ENCODE measurements around the gene ABCC8.

The ABCC8 gene

DNA sequence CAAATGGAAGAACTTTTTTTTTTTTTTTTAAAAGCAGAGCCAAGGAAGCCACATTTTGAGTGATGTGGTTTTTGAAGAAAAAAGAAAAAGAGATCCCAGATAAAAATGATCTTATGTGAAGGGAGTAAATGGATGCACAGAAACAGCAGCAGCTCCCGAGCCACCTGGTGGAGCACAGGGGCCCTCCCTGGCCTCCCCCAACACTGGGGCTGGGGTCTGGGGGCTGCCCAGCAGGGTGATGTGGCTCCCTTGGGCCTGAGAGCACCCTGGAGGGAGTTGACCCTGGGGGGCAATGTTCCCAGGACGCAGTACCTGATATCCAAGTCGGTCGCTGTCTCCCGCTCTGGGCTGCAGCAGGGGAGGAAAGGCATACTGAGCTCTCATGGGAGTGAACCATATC is 61.7 kb downstream of the ABCC8 start:
- no peak for TF ChIP-seq GATA2 (IDR thresholded peaks at IDR 0.05; ENCODE audit: low read depth, low read length)
- no peak for TF ChIP-seq GATA3 (IDR thresholded peaks at IDR 0.05; ENCODE audit: low read depth, low read length)

DNA sequence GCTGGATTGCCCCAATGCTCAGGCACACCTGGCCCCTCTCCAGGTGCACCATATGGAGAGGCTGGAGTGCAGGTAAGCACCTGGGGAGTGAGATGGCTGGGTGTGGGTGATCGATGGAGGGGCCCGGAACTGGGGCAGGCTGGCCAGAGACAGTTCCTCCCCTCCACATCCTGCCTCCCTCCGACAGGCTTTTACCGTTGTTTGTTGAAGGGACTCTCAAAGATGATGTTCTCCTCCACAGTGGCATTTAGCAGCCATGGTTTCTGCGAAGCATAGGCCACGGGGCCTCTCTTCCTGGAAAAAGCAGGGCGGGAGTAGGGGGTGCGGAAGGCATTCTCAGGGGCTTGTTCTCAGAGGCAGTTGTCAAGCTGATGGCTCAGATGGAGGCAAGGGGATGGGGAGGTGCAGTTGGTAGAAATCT is 62.3 kb downstream of the ABCC8 start:
- TF ChIP-seq GATA2 (IDR thresholded peaks at IDR 0.05; ENCODE audit: low read depth, low read length) (no peak), GATA3 (IDR thresholded peaks at IDR 0.05; ENCODE audit: low read depth, low read length) (no peak)

DNA sequence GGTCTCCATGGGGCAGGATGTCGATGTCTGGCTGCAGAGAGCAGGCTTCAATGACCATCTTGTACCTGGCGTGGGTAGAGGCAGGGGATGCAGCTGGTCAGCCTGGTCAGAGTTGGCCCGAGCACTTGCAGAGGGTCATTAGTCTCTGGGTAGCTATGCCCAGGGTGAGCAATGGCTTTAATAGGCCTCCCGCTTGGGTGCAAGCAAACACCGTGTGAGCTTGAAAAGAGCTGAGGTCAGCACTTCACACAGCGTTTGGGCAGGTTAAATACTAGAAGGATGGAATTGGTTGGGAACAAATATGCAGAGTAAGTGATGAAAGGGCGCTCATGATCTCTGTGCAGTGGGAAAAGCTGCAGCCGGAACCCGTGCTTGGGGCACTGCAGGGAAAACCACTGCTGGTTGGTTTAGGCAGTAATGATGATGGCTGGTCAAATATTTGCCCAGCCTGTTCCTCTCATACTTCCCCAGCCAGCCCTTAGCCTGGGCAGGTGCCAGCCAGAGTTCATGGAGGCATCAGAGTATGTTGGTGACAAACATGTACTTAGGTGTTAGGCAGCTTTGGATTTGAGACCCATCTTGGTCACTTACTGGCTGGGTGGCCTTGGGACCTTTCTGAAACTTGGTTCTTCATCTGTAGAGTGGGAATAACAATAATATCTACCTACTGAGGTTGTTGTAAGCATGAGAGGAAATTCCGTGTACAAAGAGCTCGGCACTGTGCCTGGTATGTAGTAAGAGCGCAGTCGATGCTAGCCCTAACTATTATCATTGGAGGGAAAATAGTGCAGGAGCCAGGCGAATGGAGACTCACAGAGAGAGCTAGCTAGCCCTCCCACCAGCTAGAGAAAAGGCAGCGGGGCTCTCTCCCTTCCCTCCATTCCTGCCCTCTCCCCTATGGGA is 63.0 kb downstream of the ABCC8 start:
- TF ChIP-seq GATA2 (IDR thresholded peaks at IDR 0.05; ENCODE audit: low read depth, low read length): no peak

DNA sequence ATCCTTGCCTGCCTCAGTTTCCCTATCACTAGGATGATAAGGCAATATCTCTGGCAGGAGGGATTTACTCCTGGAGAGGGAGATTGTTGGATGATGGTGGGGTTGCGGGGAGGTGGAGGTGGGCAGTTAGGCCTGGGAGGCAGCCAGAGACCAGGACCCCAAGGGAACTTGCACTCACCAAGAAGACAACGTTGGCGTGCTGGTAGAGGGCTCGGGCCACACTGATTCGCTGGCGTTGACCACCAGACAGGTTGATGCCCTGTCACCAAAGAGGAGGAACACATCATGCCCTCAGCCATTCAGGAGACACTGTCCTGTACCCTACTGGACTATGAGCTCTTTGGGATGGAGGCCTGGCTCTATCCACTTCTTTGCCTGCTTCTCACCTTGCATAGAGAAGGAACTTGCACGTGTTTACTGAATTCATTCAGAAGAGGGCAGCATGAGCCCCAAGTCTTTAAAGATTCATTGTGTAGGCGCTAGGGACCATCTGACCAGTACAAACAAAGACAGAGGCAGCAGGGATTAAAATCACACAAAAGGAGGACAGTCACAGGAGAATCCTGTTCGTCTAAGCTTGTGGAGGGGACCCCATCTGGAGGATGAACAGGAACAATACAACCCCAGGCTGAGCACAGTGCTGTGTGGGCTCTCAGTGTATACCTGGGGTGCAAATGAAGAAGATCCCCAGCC is 64.0 kb downstream of the ABCC8 start:
- TF ChIP-seq GATA2 (IDR thresholded peaks at IDR 0.05; ENCODE audit: low read depth, low read length) (no peak), GATA3 (IDR thresholded peaks at IDR 0.05; ENCODE audit: low read depth, low read length) (no peak)

DNA sequence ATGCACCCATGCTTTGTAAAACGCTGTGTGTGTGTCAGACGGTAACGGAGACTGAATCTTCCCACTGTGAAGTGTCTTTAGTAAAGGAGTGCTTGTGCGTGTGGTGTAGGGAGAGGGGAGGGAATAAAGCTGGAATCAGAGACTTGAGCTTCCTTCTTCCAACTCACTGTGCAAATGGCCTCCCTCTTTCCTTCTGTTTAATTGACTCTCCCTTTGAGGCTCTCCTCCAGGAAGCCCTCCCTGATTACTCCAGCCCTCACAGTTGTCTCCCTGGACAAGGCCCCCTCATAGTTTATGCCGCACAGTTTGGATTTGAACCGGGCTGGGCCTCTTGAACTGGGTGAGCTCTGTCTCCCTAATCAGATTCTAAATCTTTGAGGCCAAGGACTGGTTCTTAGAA is 65.2 kb downstream of the ABCC8 start:
- no peak for TF ChIP-seq GATA3 (IDR thresholded peaks at IDR 0.05; ENCODE audit: low read depth, low read length)
- no peak for TF ChIP-seq GATA2 (IDR thresholded peaks at IDR 0.05; ENCODE audit: low read depth, low read length)

DNA sequence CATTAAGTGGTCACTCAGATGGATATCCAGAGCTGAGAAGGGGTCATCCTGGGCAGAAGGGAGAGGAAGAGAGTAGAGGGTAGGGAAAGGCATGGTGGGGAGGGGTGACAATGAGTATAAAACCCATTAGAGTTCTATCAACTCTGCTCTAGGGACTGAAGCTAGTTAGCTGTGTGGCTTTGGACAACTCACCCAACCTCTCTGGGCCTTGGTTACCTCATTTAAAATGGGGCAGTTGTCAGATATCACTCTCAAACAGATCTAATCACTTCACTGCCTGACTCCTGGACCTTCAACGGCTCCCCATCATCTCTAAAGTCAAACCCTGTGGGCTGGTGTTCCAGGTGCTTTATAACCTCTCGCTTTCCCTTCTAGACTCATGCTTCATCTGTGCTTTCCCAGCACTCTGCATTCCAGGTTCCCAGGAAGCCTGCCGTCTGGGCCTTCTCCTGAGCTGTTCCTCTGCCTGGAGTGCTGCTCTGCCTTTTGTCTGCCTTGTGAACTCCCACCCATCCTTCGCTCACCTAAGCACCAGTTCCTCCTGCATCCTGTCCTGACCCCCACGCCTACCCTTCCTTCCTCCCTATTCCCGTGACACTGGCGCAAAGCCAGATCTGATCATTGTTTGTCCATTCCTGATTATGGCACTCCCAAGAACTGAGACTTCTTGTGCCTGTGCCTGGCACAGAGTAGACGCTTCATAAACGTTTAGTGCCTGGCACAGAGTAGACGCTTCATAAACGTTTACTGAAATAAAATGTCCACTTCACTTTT is 65.9 kb downstream of the ABCC8 start:
- TF ChIP-seq GATA3 (IDR thresholded peaks at IDR 0.05; ENCODE audit: low read depth, low read length) (no peak), GATA2 (IDR thresholded peaks at IDR 0.05; ENCODE audit: low read depth, low read length) (no peak)

DNA sequence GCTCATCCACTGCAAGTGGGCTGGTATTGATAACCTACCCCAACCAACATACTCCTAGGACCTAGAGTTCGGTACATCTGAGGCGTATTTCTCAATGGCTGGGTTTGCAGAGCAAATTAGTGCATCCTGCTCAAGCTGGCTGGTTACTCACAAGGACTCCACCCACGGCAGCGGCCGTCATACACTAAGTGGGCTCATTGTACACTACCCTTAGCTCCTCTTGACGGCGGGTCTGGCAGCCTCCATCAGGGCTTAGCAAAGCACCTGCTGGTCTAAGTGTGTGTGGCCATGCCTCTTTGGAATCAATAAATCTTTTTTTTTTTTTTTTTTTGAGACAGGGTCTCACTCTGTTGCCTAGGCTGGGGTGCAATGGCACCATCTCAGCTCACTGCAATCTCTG is 68.0 kb downstream of the ABCC8 start:
- no peak for TF ChIP-seq GATA2 (IDR thresholded peaks at IDR 0.05; ENCODE audit: low read depth, low read length)
- TF ChIP-seq GATA3 (IDR thresholded peaks at IDR 0.05; ENCODE audit: low read depth, low read length): no peak

DNA sequence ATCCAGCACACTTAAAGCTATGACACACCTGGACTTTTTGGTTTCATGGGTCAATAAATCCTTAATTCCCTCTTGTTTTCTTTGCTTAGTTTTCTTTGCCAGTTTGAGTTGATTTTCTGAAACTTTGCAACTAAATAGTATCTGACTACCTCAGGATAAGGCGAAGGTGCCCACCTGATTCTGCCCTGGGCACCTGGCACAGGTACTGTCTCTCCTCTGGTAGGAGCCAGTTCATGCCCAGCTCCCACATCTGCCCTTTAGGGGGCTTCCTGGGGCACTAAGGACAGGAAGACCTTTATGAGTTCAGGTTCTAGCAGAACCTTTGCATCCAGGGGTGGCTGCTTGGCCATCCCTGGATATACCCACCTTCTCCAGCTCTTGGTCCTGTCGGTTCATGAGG is 68.6 kb downstream of the ABCC8 start:
- TF ChIP-seq GATA3 (IDR thresholded peaks at IDR 0.05; ENCODE audit: low read depth, low read length): no peak
- no peak for TF ChIP-seq GATA2 (IDR thresholded peaks at IDR 0.05; ENCODE audit: low read depth, low read length)

DNA sequence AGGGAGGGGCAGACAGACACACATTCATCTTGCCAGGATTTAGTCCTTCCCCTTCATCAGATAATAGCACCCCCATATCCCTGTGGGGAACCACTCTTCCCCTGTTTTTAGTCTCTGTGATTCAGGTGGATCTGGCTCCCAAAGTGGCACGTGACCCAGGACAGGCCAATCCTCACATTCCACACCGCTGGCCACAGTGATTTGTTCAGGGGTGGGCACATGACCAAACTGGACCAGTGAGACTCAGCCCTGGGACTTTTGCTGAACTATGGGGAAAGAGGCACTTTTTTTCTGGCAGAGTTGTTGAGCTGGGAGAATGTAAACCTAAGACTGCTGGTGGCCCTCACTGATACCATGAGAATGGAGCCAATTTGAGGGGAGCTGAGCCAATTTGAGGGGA is 69.1 kb downstream of the ABCC8 start:
- TF ChIP-seq GATA2 (IDR thresholded peaks at IDR 0.05; ENCODE audit: low read depth, low read length): no peak
- TF ChIP-seq GATA3 (IDR thresholded peaks at IDR 0.05; ENCODE audit: low read depth, low read length): no peak

DNA sequence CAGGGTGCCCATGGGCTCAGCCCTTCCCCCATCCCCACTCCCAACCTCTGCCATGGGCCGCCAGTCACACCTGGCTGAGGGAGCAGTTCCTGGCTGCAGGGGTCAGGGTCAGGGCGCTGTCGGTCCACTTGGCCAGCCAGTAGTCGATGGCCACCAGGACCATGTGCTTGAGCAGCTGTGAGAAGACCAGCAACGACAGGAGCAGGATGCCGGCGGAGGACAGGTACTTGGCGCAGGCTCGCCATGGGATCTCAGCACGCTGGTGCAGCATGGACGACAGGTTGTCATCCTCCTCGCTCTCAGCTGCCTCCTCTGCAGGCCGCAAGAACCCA is 69.9 kb downstream of the ABCC8 start:
- no peak for TF ChIP-seq GATA3 (IDR thresholded peaks at IDR 0.05; ENCODE audit: low read depth, low read length)
- no peak for TF ChIP-seq GATA2 (IDR thresholded peaks at IDR 0.05; ENCODE audit: low read depth, low read length)

DNA sequence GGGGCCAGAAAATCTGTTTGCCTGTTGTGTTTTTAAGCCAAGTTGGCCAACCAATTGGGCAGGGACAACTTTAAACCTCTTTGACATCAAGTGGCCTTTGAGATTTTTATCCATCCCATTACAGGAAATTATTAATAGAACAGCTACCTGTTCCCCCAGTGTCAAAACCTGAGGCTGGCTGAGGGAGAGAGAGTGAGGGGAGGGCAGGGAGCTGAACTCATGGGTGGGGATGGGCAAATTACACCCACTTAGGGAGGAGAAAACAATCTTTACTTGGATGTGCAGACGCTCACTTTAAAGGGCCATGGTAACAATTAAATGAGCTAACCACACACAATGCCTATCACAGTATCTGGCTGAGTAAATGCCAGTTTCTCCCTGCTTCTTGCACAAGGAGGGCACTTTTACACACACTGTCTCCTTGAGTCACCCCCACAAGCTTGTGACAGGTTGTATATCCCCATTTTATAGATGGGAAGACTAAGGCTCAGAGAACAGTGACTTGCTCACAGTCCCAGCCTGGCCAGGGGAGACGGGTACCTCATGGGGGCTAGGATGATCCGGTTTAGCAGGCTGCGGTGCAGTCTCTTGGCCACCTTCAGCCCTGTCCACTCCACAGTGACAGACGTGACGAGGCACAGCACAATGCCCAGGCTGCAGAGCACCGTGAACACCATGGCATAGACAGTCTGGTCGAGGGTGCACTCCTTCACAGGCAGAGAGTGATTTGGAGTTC is 70.4 kb downstream of the ABCC8 start:
- TF ChIP-seq GATA3 (IDR thresholded peaks at IDR 0.05; ENCODE audit: low read depth, low read length) (no peak), GATA2 (IDR thresholded peaks at IDR 0.05; ENCODE audit: low read depth, low read length) (no peak)

DNA sequence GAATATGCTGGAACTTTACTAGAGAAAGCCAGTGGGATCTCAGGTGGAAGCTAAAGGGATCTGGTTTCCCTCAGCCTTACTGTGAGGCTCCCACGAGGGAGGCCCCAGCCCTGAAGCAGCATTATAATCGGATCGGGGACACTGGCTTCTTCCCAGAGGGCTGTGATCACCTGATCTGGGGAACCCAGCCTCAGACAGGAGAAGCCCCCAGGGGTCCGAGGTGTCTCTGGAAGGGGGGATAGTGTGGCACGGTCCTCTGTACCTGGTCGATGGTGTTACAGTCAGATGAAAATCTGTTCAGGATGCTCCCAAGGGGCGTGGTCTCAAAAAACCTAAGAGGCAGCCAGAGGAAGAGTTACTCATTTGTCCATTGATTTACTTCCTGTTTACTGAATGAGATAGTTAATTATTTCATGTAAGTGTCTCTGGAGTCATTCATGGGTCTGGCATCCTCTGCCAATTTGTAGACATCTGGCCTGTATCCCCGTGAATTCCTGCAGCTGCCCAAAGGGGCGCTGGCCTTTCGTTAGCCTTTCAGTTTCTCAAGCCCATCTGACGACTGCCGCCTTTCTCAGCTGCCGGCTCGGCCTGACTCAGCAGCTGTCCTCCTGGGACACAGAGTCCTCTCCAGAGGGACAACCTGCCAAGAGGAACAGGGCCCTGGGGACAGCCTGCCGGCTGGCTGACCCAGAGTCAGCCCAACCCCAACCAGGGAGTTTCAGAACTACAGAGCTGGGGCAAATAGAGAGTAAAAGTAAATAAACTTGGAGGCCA is 71.2 kb downstream of the ABCC8 start:
- TF ChIP-seq GATA3 (IDR thresholded peaks at IDR 0.05; ENCODE audit: low read depth, low read length): no peak
- no peak for TF ChIP-seq GATA2 (IDR thresholded peaks at IDR 0.05; ENCODE audit: low read depth, low read length)
